MM.1S (cell line): ENCODE measurements around the gene TMEM126B.

ENCODE experiments used
- EZH2 ChIP-seq: fragments of 300-600 bp; sonication (generic); optimal IDR thresholded peaks from 2 replicates; pipeline ENCODE3; 2017; ENCODE audit warnings: low read depth, mild to moderate bottlenecking, antibody characterized with exemption, low read length, mixed read lengths
- EZH2phosphoT487 ChIP-seq: fragments of 300-600 bp; sonication (generic); IDR thresholded peaks from 2 replicates; pipeline ENCODE4 v1.6.1; 2018; ENCODE audit warnings: antibody characterized with exemption, low read length
- TF ChIP-seq, protein P1 (sequence below): fragments of 300-600 bp; sonication (generic); IDR thresholded peaks from 2 replicates; pipeline ENCODE4 v1.5.1; 2016; ENCODE audit warnings: antibody characterized with exemption, low read length, mixed read lengths

DNA sequence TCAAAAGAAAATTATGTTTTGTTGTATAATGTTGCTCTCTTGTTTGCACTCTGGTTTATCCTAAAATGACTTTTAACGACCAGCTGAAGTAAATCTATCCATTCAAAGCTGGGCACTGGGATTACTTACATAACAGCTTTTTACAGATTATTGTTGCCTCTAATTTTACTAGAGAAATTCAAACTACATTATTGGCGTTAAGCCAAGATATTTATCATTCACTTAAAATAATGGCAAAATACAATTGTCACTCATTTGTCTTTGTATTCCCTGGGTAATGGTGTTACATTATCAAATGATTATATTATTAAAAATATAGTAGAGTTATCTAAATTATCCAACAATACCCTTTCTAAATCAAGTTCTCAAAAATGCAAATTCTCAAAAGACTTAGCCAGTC lies 31.5 kb upstream of the TMEM126B start:
- TF ChIP-seq, protein P1, sequence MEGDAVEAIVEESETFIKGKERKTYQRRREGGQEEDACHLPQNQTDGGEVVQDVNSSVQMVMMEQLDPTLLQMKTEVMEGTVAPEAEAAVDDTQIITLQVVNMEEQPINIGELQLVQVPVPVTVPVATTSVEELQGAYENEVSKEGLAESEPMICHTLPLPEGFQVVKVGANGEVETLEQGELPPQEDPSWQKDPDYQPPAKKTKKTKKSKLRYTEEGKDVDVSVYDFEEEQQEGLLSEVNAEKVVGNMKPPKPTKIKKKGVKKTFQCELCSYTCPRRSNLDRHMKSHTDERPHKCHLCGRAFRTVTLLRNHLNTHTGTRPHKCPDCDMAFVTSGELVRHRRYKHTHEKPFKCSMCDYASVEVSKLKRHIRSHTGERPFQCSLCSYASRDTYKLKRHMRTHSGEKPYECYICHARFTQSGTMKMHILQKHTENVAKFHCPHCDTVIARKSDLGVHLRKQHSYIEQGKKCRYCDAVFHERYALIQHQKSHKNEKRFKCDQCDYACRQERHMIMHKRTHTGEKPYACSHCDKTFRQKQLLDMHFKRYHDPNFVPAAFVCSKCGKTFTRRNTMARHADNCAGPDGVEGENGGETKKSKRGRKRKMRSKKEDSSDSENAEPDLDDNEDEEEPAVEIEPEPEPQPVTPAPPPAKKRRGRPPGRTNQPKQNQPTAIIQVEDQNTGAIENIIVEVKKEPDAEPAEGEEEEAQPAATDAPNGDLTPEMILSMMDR: no peak
- TF ChIP-seq EZH2phosphoT487 (no peak), EZH2 (no peak)
